HG03342 (cell line): ENCODE results near the gene HMOX2.

Source experiments
- ATAC-seq: cut with Tn5 transposase; IDR thresholded peaks from one replicate; pipeline ENCODE4 v1.9.1; 2021; ENCODE audit warnings: mild to moderate bottlenecking, moderate library complexity; ENCODE audit not compliant: unreplicated experiment

The HMOX2 gene, protein sequence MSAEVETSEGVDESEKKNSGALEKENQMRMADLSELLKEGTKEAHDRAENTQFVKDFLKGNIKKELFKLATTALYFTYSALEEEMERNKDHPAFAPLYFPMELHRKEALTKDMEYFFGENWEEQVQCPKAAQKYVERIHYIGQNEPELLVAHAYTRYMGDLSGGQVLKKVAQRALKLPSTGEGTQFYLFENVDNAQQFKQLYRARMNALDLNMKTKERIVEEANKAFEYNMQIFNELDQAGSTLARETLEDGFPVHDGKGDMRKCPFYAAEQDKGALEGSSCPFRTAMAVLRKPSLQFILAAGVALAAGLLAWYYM

DNA sequence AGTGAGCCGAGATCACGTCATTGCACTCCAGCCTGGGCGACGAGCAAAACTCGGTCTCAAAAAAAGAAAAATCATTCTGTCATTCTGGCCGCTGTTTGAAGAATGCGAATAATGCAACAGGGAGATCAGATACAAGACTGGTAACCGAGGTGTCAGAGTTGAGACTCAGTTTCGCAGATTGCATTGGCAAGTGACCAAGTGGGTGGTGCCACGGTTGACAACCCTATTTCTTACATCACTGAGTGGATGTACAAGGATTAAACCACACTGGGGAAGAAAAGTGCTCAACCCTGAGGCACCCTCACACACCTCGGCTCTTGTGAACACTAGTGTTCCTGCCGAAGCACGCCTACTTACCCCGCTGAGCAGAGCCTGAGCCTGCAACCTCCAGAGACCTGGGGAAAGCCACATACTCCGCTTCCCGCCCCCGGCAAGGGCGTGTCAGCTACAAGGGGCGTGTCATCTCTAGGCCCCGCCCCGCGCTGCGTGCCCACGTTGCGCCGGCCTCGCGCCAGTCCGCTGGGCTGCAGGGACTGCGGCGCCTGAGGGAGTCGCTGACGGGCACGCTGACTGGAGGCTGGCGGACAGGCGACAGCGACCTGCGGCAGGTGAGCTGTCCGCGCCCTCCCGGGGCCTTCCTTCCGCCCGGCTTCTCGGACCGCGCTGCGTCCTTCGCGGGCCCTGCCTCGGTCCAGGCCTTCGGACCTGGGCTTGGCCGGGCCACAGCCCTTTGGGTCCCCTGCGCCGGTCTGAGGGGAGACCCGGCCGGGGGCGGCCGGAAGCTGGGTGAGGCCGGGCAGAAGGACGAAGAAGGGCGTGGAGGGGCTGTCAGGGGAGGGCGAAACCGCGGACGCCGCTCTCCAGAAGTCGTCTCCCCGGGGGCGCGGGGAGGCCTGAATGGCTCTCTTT, at the start of gene HMOX2:
HMOX2 (plus strand) TSS at position 519 of the 909 bp plus-strand sequence. CDS start 29,127 bp downstream, outside the sequence.
- ATAC-seq = peak; percentile 71

DNA sequence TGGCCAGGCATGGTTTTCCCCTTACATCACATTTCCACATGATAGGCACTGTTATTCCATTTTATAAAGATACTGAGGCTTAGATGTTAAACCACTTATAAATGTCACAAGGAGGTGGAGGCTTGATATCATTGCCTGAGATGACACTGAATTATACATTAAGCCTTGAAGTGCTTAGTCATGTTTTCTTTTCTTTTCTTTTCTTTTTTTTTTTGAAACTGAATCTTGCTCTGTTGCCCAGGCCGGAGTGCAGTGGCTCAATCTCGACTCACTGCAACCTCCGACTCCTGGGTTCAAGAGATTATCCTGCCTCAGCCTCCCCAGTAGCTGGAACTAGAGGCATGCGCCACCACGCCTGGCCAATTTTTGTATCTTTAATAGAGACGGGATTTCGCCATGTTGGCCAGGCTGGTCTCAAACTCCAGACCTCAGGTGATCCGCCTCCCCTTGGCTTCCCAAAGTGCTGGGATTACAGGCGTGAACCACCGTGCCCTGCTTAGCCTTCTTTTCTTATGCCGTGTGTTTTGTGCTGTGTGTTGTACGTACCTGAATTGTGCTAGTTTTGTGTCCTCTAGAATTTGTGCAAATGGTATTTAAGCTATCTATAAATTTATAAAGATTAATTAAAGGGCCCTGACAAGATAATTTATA, 49.4 kb upstream of the HMOX2 start:
- no peak for ATAC-seq

DNA sequence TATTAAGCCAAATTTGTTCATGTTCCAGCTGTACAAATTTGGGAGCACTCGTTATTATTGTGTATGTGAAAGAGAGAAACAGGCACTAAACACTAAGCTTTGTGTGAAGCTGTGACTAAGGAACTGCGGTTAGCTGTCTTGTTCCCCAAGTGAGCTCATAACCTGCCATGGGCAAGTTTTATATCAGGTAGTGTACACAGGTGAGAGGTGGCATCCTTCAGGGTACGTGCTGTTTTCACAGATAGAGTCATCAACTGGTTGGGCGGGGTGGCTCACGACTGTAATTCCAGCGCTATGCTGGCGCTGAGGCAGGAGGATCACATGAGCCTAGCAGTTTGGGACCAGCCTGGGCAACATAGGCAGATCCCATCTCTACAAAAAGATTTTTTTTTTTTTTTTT, 47.7 kb upstream of the HMOX2 start:
- ATAC-seq = no peak

DNA sequence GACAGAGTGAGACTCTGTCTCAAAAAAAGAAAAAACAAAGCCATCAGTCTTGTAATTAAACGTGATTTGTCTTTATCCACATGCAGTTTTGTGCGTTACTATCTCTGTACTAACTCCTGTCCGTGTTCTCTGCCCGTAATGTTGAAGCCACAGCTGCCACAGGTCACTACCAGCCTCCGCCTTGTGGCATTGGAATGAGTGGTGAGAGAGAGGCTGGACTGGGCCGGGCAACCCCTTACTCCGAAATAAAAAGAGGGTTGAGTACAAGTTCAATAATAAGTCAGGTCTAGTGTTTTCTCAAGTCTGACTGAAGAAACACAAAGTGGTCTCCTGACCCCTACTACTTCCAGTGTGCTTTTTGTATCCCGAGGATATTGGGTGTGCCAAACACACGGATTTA, 45.2 kb upstream of the HMOX2 start:
- ATAC-seq = no peak

DNA sequence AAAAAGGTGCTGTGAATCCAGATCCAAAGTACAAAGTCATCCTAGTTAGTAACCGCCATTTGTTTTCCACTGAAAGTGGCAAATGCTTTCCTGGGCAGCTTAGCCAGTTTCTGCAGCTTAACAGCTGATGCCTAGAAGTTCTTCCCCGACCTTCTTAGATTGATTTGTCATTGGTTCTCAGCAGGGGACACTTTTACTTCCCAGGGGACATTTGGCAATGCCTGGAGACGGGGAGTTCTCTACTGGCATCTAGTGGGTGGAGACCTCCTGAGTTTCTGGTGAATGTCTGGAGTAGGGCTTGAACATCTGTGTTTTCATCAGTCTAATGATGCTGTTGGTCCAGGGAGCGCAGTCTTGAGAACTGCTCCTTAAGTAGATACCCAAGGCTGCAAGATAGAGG, 43.0 kb upstream of the HMOX2 start:
- no peak for ATAC-seq

DNA sequence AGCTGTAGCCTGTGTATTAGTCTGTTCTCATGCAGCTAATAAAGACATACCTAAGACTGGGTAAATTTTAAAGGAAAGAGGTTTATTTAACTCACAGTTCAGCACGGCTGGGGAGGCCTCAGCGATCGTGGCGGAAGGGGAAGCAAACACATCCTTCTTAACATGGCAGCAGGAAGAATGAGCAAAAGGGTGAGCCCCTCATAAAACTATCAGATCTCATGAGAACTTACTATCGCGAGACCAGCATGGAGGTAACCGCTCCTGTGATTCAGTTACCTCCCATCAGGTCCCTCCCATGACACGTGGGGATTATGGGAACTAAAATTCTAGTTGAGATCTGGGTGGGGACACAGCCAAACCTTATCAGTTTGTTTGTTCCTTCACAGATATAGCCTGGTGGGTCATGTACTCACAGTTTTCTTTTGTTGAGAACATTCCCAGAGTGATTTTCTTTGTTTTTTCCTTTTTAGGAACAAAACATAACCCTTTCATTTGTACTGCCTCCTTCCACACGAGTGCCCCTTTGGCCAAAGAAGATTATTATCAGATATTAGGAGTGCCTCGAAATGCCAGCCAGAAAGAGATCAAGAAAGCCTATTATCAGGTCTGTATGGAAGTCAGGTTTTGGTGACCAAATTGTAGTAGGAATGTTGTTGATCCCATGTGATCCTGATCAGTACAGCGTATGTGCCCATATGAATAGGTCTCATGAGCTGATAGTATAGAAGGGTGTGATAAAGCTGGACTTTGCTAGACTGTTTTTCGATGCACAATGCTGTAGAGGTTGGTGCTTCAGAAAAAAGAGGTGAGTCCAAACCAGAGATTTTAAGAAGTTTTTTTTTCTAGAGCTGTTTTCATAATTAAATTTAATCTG, 42.0 kb upstream of the HMOX2 start:
- no peak for ATAC-seq

DNA sequence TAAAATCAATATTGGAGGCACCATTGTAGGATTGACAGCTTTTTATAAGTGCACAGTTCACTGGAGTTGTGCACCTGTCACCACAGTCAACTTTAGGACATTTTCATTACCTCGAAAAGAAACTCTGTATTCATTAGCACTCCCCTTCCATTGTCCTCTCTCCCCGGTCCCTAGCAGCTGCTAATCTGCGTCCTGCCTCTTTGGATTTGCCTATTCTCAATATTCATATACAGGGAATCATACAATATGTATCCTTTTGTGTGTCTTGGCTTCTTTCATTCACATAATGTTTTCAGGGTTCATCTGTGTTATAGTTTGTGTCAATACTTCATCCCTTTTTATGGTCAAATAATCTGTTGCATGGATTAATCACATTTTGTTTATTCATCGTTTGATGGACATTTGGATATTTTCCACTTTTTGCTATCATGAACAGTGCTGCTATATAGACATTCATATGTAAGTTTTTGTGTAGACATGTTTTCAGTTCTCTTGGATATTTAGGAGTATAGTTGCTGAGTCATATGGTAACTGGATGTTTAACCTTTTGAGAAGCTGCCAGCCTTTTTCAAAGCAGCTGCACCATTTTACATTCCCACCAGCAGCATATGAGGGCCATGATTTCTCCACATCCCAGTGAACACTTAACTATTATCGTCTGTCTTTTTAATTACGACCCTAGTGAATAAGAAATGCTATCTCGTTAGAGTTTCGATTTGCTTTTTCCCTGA, 40.7 kb upstream of the HMOX2 start:
- ATAC-seq = no peak

DNA sequence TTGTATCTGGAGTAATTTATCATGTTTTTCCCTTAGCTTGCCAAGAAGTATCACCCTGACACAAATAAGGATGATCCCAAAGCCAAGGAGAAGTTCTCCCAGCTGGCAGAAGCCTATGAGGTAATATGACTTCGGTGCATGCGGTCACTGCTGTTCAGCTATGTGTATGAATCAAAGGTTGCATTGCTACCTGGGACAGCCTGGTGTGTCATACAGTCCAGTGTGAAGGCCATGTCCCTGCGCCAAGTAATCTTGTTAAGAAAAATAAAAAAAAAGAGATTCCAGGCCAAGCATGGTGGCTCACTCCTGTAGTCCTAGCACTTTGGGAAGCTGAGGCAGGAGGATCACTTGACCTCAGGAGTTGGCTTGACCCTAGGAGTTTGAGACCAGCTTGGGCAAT, 38.8 kb upstream of the HMOX2 start:
- ATAC-seq = no peak

DNA sequence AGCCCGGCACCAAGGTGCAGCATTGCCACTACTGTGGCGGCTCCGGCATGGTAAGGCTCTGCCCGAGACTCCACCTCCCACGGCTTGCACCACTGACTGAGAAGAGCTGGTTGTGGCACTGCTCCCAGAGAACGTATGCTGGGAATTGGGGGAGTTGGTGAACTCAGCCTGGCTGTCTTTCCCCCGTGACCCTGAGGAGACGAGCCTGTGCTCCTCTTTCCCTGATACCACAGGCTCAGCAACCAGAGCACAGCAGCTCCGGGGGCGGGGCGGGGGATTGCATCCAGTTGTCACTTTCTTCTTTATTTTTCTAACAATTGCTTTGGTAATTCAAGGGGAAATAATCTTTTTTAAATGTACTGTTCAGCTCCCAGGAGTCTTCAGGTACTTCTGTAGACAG, 33.8 kb upstream of the HMOX2 start:
- no peak for ATAC-seq

DNA sequence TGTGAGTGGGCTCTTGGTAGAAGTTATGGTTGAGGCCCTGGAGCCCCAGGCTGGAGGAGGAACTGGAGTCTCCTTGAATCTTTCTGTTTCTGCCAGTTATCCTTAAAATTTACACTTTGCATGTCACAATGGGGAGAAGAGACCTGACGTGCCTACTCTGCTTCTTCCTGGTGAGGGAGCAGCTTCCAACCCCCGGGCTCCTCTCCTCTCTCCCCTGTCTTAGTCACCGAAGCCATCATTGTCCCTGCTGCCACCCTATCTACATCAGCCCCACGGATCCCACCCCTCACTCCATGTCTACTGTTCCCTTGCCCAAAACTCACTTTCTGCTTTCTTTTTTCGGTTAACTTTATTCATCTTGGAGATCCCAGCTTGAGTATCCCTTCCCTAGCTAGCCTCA, 32.9 kb upstream of the HMOX2 start:
- ATAC-seq = no peak

DNA sequence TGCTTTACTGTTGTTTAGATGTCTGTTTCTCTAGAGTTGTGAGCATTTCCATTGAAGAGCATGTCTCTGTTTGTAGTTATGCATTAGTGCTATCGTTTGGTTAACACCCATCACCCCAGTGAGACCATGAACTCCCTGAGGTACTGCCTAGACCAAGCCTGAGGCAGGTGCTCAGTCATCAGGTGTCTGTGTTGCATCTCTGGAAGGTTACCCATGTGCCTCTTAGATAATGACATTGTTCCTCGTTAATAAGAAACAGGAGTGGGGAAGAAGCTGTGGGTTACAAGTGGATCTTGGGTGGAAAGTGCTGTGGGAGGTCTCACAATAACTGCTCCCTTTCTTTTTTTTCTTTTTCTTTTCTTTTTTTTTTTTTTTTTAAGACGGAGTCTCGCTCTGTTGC, 32.2 kb upstream of the HMOX2 start:
- ATAC-seq = no peak

DNA sequence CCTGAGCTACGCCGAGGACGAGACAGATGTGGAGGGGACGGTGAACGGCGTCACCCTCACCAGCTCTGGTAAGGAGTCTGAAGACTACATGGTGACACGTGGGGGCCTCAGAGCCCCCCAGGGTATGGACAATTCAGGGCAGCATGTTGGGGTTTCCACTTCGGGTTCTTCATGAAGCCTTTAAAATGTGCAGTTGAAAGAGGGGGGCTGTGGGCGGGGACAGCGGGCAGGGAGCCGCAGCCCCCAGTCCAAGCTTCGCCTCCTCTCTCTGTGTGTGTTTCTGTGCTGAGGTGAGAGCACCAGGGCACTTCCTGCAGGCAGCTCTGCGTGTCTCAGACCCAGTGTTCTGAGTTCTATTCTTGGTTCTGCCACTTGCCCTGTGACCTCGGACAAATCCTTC, 25.8 kb upstream of the HMOX2 start:
- ATAC-seq = no peak

DNA sequence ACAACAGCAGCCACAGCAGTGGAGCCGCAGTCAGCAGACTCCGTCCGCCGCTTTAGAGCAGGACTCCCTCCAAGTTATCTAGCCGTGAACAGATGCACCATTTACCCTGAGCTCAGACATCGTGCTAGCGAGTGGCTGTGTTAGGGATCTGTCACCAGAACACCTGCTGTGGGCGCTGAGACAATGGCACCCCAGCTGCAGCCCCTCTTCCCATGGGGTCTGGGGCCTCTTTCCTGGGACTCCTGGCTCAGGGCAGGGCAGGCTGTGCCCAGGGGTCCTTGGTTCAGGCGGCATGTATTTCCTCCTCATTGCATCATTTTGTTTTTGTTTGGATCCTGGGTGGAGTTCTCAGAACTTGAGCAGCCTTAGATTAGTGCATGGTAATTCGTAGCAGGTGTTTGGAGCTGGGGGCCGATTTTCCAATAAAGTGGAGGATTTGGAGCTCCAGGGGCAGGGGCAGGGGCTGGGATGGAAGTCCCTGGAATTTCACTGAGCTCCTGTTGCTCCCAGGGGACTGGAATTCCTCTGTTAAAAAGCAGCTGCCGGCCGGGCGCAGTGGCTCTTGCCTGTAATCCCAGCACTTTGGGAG, 25.2 kb upstream of the HMOX2 start:
- ATAC-seq = no peak

DNA sequence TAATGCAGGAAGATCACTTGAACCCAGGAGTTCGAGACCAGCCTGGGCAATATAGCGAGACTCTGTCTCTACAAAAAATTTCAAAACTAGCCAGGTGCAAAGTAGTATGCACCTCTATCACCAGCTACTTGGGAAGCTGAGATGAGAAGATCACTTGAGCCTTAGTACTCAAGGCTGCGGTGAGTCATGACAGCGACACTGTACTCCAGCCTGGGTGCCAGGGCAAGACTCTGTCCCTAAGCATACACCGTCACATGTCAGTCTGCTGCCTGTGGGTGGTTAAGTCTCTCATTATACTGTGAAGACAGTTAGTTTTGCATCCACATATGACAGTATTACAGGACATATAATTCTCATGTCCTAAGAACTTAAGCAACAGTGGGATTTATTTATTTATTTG, 23.5 kb upstream of the HMOX2 start:
- no peak for ATAC-seq

DNA sequence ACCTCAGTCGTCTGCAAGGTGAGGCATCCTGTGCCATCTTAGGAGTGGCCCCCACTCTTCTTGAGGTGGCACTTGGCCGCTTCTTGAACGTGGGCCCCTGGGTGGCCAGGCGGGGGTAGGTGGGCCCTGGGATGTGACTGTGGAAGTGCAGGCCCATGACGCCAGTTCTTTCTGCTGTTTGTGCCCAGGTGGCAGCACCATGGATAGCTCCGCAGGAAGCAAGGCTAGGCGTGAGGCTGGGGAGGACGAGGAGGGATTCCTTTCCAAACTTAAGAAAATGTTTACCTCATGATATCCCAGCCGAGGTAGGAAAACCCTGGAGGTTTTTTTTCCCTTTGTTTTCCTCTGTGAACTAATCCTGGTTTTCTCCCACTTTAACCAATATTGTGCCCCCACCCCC, 21.6 kb upstream of the HMOX2 start:
- ATAC-seq = no peak

DNA sequence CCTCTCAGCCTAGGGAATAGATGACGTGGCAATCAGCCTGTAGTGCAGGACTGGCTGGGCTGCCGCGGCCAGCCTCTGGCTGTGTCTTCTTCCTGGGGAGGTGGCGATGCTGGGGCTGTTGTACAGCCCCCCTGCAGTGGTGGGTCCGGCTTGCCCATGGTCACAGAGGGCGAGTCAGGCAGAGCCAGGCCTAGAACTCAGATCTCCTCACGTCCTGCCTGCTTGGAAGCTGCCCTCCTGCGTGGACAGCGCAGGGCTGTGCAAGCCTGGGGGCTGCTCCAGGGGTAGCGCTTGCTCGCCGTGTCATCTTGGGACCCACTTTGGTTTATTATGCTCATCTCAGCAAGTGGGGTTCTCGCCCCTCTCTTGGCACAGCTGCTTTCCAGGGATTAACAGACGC, 21.1 kb upstream of the HMOX2 start:
- ATAC-seq = no peak

DNA sequence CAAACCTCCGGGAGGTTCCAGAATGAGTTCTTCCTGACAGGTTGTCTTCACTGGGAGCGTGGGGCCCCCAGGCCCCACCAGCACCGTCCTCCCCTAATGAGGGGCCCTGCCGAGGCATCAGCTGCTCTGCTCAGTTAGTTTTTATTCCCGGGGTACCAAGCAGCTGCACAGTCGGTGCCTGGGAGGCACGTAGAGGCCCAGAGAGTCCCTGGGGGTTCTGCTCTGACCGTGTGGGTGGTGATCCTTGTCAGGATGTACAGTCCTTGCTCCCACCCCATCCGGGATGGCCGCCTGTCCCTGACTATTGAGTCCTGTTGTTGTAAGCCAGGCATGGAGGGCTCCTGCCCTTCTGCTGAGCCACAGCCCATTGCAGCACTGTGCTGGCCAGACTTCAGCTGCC, 20.2 kb upstream of the HMOX2 start:
- ATAC-seq = no peak

DNA sequence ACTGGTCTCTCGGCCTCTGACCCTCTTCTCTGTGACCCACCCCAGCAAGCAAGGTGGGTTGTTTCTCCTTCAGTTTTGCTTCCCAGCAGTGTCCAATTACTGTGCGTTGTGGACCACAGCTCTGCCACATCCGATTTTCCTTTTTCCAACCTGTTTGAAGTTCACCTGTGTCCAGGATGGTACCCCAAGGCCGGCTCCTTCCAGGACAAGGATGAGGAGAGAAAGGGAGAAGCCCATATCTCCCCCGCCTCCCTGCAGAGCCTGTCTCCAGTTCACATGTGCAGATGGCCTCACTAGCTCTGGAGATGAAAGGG, 15.3 kb upstream of the HMOX2 start:
- ATAC-seq = no peak

DNA sequence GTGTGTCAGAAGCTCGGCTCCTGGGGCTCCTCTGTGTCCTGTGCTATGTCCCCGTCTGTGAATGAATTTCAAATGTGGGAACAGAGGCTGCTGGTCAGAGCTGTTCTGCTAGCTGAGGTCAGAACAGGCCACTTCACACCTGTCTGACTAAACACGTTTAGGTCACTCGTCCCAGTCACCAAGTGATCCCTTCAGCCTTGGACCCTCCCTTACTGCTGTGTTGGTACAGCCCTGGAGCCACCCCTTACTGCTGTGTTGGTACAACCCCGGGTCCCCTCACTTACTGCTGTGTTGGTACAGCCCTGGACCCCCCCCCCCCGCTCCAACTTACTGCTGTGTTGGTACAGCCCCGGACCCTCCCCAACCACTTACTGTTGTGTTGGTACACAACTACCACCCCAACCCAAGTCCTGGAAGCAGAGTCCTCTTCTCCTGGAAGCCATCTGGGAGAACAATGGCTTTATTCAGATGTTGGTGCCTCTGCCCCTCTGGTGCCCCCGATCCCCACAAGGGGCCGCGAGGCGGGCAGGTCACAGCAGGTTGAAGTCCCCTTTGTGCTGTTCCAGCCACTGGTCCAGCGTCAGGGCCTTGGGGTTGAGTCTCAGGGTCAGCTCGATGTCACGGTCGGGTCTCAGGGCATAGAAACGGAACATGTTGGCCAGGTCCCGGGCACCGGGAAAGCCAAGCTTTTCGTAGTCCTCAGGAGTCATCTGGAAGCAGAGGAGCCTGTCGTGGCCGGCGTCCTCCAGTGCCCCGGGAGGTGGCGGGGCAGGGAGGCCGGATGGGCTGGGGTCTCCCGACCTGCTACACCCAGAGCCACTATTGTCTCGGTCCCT, 14.7 kb upstream of the HMOX2 start:
- no peak for ATAC-seq
